Loucy (cell line): ENCODE data around the gene APBB2.

Source experiments
- CTCF ChIP-seq: fragments of 200-600 bp; sonication (generic); conservative IDR thresholded peaks from 2 replicates; pipeline ENCODE4 v1.5.1; 2014; ENCODE audit warnings: mild to moderate bottlenecking, antibody characterized with exemption, low read length
- EZH2phosphoT487 ChIP-seq: fragments of 200-600 bp; IDR thresholded peaks from 2 replicates; pipeline ENCODE4 v1.6.1; 2018; ENCODE audit warnings: antibody characterized with exemption, mild to moderate bottlenecking, moderate library complexity, borderline replicate concordance

- TF ChIP-seq CTCF (no peak), EZH2phosphoT487 (no peak)
Observed at GRCh38 chr4:41185614-41186592, 28.4 kb downstream of the APBB2 start.
